ENCODE results near the gene MAPK1. TPM values are rescaled to one million over a fixed set of nuclear protein-coding genes. Genes with fewer than 3 reads are reported as not detected.
A peak's percentile ranks its signal among the peaks of the same experiment; 100 is the strongest.

MAPK1 gene
- total RNA-seq, 2 donors from 2014 or later: 39.7 to 42.6 TPM

DNA sequence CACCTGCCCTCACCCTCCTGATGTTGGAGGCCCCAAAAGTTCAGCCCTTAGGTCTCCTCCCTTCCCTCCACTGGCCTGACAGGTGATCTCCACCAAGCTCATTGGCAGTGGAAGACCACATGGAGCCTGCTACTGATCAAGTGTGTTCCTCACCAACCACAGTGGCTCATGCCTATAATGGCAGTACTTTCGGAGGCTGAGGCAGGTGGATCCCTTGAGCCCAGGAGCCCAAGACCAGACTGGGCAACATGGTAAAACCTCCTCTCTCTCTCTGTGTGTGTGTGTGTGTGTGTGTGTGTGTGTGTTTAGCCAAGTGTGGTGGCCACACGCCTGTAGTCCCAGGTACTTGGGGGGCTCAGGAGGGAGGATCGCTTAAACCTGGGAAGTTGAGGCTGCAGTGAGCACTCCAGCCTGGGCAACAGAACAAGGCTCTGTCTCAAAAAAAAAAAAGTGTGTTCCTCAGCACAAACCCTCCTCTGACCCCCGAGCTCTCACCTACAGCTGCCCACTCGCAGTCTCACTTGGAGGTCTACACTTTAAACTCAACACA lies 127.5 kb downstream of the MAPK1 start:
- H3K27me3 ChIP-seq: no peaks in the 10 kb centered on the region
- TF ChIP-seq, protein P1, sequence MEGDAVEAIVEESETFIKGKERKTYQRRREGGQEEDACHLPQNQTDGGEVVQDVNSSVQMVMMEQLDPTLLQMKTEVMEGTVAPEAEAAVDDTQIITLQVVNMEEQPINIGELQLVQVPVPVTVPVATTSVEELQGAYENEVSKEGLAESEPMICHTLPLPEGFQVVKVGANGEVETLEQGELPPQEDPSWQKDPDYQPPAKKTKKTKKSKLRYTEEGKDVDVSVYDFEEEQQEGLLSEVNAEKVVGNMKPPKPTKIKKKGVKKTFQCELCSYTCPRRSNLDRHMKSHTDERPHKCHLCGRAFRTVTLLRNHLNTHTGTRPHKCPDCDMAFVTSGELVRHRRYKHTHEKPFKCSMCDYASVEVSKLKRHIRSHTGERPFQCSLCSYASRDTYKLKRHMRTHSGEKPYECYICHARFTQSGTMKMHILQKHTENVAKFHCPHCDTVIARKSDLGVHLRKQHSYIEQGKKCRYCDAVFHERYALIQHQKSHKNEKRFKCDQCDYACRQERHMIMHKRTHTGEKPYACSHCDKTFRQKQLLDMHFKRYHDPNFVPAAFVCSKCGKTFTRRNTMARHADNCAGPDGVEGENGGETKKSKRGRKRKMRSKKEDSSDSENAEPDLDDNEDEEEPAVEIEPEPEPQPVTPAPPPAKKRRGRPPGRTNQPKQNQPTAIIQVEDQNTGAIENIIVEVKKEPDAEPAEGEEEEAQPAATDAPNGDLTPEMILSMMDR (IDR thresholded peaks at IDR 0.05): no peak
- peaks cover 0 to 8% of the 10 kb centered on the region in 2 donors for H3K4me1 ChIP-seq
- DNase-seq (ENCODE audit: low spot score): no peak
- H3K27ac ChIP-seq: no peak overlapping the region
- no peaks in the 10 kb centered on the region for H3K9me3 ChIP-seq
- no peak overlapping the region for H3K4me3 ChIP-seq
- no peaks in the 10 kb centered on the region for H3K36me3 ChIP-seq

DNA sequence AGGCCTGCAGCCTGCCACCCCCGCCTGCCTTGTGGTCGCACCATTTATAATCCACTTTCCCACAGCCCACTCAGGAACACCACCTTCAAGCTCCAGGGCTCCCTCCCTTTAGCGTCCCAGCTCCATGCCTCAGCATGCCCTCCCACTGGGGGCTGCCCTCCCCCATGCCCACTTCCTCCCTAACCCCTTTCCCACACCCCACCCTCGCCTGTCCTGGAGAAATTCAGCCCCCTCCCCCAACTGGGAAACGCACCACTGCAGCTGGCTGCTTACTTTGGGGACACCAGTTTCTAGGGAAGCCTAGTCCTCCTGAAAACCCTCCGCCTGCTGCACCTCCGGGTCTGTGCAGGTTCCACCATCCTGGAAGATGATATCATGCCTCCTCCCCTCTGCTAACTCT lies 128.5 kb downstream of the MAPK1 start:
- Histone ChIP-seq H3K27me3 (no peaks in the 10 kb centered on the region), H3K36me3 (no peaks in the 10 kb centered on the region), H3K27ac (no peak overlapping the region), H3K4me3 (no peak overlapping the region), H3K4me1 (peaks cover 0 to 17% of the 10 kb centered on the region in 2 donors), H3K9me3 (no peaks in the 10 kb centered on the region)
- TF ChIP-seq, protein P1 (IDR thresholded peaks at IDR 0.05): no peak
- no peak for DNase-seq (ENCODE audit: low spot score)

DNA sequence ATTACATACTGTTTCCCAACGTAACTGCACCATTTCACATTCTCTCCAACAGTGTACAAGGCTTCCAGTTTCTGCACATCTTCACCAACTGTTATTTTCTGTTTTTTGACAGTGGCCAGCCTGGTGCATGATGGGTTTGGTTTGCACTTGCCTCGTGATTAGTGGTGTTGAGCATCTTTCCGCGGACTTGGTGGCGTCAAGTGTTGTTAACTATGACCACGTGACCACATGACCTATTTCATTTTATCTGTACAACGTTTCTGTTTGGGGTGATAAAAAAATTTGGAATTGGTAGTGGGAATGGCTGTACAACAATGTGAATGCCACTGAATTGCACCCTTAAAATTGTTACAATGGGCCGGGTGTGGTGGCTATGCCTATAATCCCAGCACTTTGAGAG lies 129.4 kb downstream of the MAPK1 start:
- Histone ChIP-seq H3K9me3 (no peaks in the 10 kb centered on the region), H3K4me1 (peaks cover 0 to 17% of the 10 kb centered on the region in 2 donors)

DNA sequence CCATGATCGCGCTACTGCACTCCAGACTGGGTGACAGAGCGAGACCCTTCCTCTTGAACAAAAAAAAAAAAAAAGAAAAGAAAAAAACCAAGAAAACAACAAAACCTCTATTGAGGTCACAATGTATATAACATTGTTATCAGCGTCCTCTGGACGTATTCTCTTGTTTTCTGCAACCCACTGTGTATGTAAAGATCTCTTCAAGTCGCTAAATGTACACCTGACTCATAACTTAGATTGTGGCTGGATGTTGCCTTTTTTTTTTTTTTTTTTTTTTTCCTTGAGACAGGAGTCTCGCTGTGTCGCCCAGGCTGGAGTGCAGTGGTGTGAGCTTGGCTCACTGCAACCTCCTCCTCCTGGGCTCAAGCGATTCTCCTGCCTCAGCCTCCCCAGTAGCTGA lies 130.5 kb downstream of the MAPK1 start:
- Histone ChIP-seq H3K4me1 (peaks cover 0 to 17% of the 10 kb centered on the region in 2 donors), H3K9me3 (no peaks in the 10 kb centered on the region), H3K36me3 (no peaks in the 10 kb centered on the region), H3K27me3 (no peaks in the 10 kb centered on the region), H3K27ac (no peak overlapping the region), H3K4me3 (no peak overlapping the region)
- TF ChIP-seq, protein P1 (IDR thresholded peaks at IDR 0.05): no peak
- DNase-seq (ENCODE audit: low spot score): no peak

More for the DNA sequence above, 129.4 kb downstream of the MAPK1 start:
- Histone ChIP-seq H3K27me3 (no peaks in the 10 kb centered on the region), H3K27ac (no peak overlapping the region), H3K4me3 (no peak overlapping the region), H3K36me3 (no peaks in the 10 kb centered on the region)
- DNase-seq (ENCODE audit: low spot score): no peak
- TF ChIP-seq, protein P1 (IDR thresholded peaks at IDR 0.05): no peak

DNA sequence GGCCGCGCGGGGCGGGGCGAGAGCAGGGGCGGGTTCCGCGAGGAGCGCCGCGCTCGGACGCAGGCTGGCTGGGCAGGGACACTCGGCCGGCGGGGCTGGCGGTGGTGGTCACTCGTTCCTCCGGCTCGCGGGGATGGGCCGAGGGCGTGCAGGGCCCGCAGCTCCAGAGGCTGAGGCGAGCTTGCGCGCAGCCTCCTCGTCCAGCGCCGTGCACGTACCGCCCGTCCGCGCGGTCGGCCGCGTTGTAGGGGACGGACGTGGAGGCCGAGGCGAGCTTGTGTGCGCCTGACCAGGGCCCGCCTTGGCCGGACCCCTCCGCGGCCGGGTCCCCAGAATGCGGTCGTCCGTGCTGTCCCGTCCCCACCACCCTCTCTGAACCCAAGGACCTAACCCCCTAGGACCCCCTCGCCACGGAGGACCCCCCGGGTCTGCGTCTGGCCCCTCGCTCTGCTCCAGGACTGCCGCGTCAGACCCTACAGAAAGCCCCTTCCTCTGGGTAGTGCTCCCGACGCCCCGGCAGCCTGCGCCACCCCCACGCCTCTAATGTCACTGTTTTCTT lies 131.3 kb downstream of the MAPK1 start:
- H3K9me3 ChIP-seq: no peaks in the 10 kb centered on the region
- H3K36me3 ChIP-seq: no peaks in the 10 kb centered on the region
- H3K27ac ChIP-seq: peak overlapping the region; percentile 32 to 55
- H3K27me3 ChIP-seq: no peaks in the 10 kb centered on the region
- TF ChIP-seq, protein P1 (IDR thresholded peaks at IDR 0.05): no peak
- DNase-seq (ENCODE audit: low spot score): no peak
- H3K4me3 ChIP-seq: peak overlapping the region; percentile 48 to 63
- H3K4me1 ChIP-seq: peaks cover 0 to 17% of the 10 kb centered on the region in 2 donors
